ENCODE results near the gene ADAMTS17. TPM values are rescaled to one million over a fixed set of nuclear protein-coding genes. Genes with fewer than 3 reads are reported as not detected.

Gene ADAMTS17
- total RNA-seq (2021; ENCODE audit: unreplicated experiment) (4.2 TPM), Bru-seq, nascent RNA (percentile 50 among the genes with signal in this experiment), BruChase-seq, experiment 1, labeled RNA remaining after a 6-hour chase (percentile 40 among the genes with signal in this experiment), BruChase-seq, experiment 2, labeled RNA remaining after a 2-hour chase (percentile 51 among the genes with signal in this experiment)
- 1.6 and 1.7 TPM in 2 replicates for polyA plus RNA-seq (2012)
- long read RNA-seq, partial matches to known transcripts, result 1 of 3 reads
- long read RNA-seq, other reads (novel, unspliced or antisense), result 2 of 3 reads

GRCh38 chr15:100341750-100342560 is at the start of gene ADAMTS17:
Gene ADAMTS17 (minus strand): TSS chr15:100341975. CDS start chr15:100341899, 76 bp downstream.
- DNase-seq (ENCODE audit: low read depth, low spot score) (peak; percentile 94), ATAC-seq (peak; percentile 95)
- H3K4me2 ChIP-seq (ENCODE audit: low read length), result peak within 1 kb of the TSS; percentile 90
- intact Hi-C loops (cut with micrococcal nuclease), result loop anchor here (2.0 to 5.0 kb wide), 3 partner anchors 40 to 665 kb away; no protein-coding TSS in a partner anchor
- H3K79me2 ChIP-seq (ENCODE audit: insufficient read depth, low read length), result no peaks in the 10 kb centered on the region
- peaks cover 3 to 13% of the 10 kb centered on the region in 2 experiments; a peak in 2 of 4 replicates for H3K4me1 ChIP-seq (ENCODE audit: control insufficient read depth in 1 of 2, insufficient read depth in 2 of 2, low read length in 2 of 2)
- no peak within 1 kb of the TSS for H2AFZ ChIP-seq (ENCODE audit: low read depth, low read length, poor library complexity, severe bottlenecking)
- peak within 1 kb of the TSS; percentile 66 for H3K9ac ChIP-seq (ENCODE audit: low read length)
- no peaks in the 10 kb centered on the region for H3K27me3 ChIP-seq (ENCODE audit: insufficient read depth, low read length)
- ChIA-PET RAD21 (ENCODE audit: low non-redundant PET in 1 of 2, low total read pairs in 2 of 2, uncharacterized antibody in 2 of 2, unreplicated experiment in 2 of 2) (interaction anchor here in 1 of 2 experiments (1.2 kb wide), 1 partner anchor 42 kb away, joined by 7 read pairs; no protein-coding TSS in a partner anchor), CTCF (interaction anchor here (0.6 to 1.6 kb wide), 13 partner anchors 9 to 1069 kb away, joined by 3 to 13 read pairs (median 5); no protein-coding TSS in a partner anchor), POLR2A (interaction anchor here (0.8 to 1.1 kb wide), 2 partner anchors 9 to 11 kb away, joined by 3 to 6 read pairs; no protein-coding TSS in a partner anchor)
- H4K20me1 ChIP-seq (ENCODE audit: insufficient read depth), result no peaks in the 10 kb centered on the region
- BruUV-seq (replicated peaks), result no TSS peak
- H3K27ac ChIP-seq (ENCODE audit: low read depth, low read length), result peak within 1 kb of the TSS; percentile 30; the same call in 1 of the 2 replicates
- H3K4me3 ChIP-seq (replicated peaks in 1 of 2; ENCODE audit: low read depth in 1 of 2, low read length in 2 of 2), result peak within 1 kb of the TSS; percentile 61 to 68
- no peaks in the 10 kb centered on the region for H3K36me3 ChIP-seq (ENCODE audit: control insufficient read depth in 1 of 2, insufficient read depth in 2 of 2, low read length in 2 of 2)
- H3K9me3 ChIP-seq (ENCODE audit: control insufficient read depth in 1 of 2, insufficient read depth in 1 of 2, low read depth in 1 of 2, low read length in 2 of 2), result no peaks in the 10 kb centered on the region
- no peaks in the 10 kb centered on the region for H3K9me2 ChIP-seq (ENCODE audit: insufficient read depth)
- TF ChIP-seq MAX (IDR thresholded peaks at IDR 0.05) (peak; percentile 99), SRF (IDR thresholded peaks at IDR 0.05; ENCODE audit: low read depth) (no peak), SP1 (IDR thresholded peaks at IDR 0.05; ENCODE audit: low read depth) (peak; percentile 79), CEBPB (IDR thresholded peaks at IDR 0.05; ENCODE audit: low read depth) (no peak), ZNF274 (IDR thresholded peaks at IDR 0.05; ENCODE audit: low read depth, low read length) (no peak), CBX3 (IDR thresholded peaks at IDR 0.05; ENCODE audit: low read depth) (no peak), EZH2phosphoT487 (IDR thresholded peaks at IDR 0.05; ENCODE audit: borderline replicate concordance) (no peak), ATF3 (IDR thresholded peaks at IDR 0.05) (no peak), RAD21 (IDR thresholded peaks at IDR 0.05; ENCODE audit: low read depth) (peak; percentile 70), SIN3A (IDR thresholded peaks at IDR 0.05; ENCODE audit: low read depth) (peak; percentile 88), POLR2AphosphoS5 (IDR thresholded peaks at IDR 0.05; ENCODE audit: low read depth, low read length) (peak; percentile 76), TCF7L2 (IDR thresholded peaks at IDR 0.05; ENCODE audit: borderline replicate concordance, extremely low read depth, insufficient read depth, insufficient read length) (no peak), EZH2 (IDR thresholded peaks at IDR 0.05) (no peak), JUND (IDR thresholded peaks at IDR 0.05) (no peak), ZBTB33 (IDR thresholded peaks at IDR 0.05; ENCODE audit: extremely low read depth, insufficient replicate concordance, low read length) (no peak), YY1 (IDR thresholded peaks at IDR 0.05; ENCODE audit: extremely low read depth, insufficient replicate concordance, low read depth, low read length) (peak; percentile 25), ZFX (IDR thresholded peaks at IDR 0.05) (no peak; the same call in 1 of the 2 replicates), FOSL1 (IDR thresholded peaks at IDR 0.05; ENCODE audit: low read depth) (no peak), ELF1 (IDR thresholded peaks at IDR 0.05; ENCODE audit: borderline replicate concordance, low read depth) (no peak)
- TF ChIP-seq, protein P1, sequence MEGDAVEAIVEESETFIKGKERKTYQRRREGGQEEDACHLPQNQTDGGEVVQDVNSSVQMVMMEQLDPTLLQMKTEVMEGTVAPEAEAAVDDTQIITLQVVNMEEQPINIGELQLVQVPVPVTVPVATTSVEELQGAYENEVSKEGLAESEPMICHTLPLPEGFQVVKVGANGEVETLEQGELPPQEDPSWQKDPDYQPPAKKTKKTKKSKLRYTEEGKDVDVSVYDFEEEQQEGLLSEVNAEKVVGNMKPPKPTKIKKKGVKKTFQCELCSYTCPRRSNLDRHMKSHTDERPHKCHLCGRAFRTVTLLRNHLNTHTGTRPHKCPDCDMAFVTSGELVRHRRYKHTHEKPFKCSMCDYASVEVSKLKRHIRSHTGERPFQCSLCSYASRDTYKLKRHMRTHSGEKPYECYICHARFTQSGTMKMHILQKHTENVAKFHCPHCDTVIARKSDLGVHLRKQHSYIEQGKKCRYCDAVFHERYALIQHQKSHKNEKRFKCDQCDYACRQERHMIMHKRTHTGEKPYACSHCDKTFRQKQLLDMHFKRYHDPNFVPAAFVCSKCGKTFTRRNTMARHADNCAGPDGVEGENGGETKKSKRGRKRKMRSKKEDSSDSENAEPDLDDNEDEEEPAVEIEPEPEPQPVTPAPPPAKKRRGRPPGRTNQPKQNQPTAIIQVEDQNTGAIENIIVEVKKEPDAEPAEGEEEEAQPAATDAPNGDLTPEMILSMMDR (IDR thresholded peaks at IDR 0.05 in 2 of 3, conservative IDR thresholded peaks at IDR 0.05 in 1 of 3; ENCODE audit: borderline replicate concordance in 1 of 3, insufficient read depth in 1 of 3, low read depth in 2 of 3, low read length in 2 of 3), result peak; percentile 78 to 86 (median 86)

Measured in HCT116 (cell line).